HUES64 (cell line): ENCODE data around the gene COL25A1.

ENCODE experiments used
- H3K27ac ChIP-seq: 2 replicates; pipeline ENCODE4 v1.7.0; 2013; ENCODE audit warnings: low read depth, low read length, inconsistent platforms
- H3K27me3 ChIP-seq: 2 replicates; pipeline ENCODE4 v1.6.1; 2013; ENCODE audit warnings: mild to moderate bottlenecking, low read length; ENCODE audit not compliant: insufficient read depth
- H3K36me3 ChIP-seq: 2 replicates; pipeline ENCODE4 v1.6.1; 2013; ENCODE audit warnings: mild to moderate bottlenecking, low read length; ENCODE audit not compliant: insufficient read depth
- H3K4me1 ChIP-seq: 2 replicates; pipeline ENCODE4 v1.6.1; 2013; ENCODE audit warnings: mild to moderate bottlenecking, low read length, moderate library complexity; ENCODE audit not compliant: insufficient read depth
- H3K4me3 ChIP-seq: 2 replicates; pipeline ENCODE4 v1.5.1; 2013; ENCODE audit warnings: mild to moderate bottlenecking, low read length, moderate library complexity
- H3K9ac ChIP-seq: 2 replicates; pipeline ENCODE4 v1.6.1; 2013; ENCODE audit warnings: mild to moderate bottlenecking, low read depth, low read length
- H3K9me3 ChIP-seq: 2 replicates; pipeline ENCODE4 v1.6.1; 2013; ENCODE audit warnings: low read depth, low read length; ENCODE audit not compliant: insufficient read depth
- WGBS: fragments of 150-250, 120-280 bp; methylation state at CpG from one replicate; pipeline ENCODE4 v1.1.7; 2013; ENCODE audit warnings: missing lambda C conversion rate; 5-methylcytosine and 5-hydroxymethylcytosine counted together

The COL25A1 gene

DNA sequence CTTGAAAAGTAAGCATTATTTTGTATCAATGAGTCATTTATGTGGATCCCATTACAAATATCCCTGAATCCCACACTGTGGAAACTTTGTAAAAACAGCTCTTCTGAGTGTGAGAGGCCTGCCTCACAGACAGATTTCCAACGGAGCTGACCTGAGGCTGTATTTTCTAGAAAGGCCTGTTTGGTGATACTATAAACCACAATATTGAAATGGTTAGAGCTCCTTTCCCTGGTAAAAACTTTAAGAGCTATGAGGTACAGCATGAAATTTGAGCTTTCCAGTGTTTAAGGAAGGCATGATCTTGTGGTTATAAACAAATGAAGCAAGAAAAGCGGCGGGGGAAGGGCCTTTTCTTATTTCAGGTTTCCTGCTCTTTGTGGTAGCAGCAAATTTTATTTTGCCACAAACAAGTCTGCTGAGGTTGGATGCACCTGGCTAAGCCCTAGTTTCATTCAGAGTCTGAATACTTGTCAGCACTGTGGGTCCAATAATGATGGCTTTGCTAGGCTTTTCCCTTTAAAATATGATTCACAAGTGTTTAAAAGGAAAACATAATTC lies 452.8 kb downstream of the COL25A1 start:
- H3K36me3 ChIP-seq = no peaks in the 10 kb centered on the region
- H3K27ac ChIP-seq = 0 out of 2 replicates have a peak overlapping the region, but pooled peaks have one; percentile 17
- no peaks in the 10 kb centered on the region for H3K27me3 ChIP-seq
- H3K4me1 ChIP-seq = peaks cover 16% of the 10 kb centered on the region
- H3K9me3 ChIP-seq = no peaks in the 10 kb centered on the region
- whole genome bisulfite sequencing = 79% methylated on average over 3 of the region's 3 CpGs
- peak overlapping the region; percentile 42; the same call in 1 of the 2 replicates for H3K9ac ChIP-seq
- H3K4me3 ChIP-seq = no peak overlapping the region

DNA sequence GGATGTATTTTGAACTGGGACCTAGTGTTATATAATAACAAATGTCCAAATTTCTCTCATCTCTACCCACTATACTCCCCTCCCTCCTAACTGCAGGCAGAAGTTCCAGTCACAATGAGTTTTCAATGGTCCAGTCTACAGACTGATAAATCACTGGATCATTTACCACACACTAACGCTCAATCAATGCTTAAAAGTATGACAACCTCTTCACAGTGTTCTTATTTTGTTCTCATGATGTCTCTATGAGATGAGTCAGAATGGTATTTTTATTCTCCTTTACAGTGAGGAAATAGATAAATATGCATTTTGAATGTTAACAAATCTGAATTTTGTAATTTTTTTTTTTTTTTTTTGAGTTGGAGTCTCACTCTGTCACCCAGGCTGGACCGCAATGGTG lies 455.9 kb downstream of the COL25A1 start:
- H3K9ac ChIP-seq = no peak overlapping the region
- WGBS = 98% methylated on average over 2 of the region's 2 CpGs
- peaks cover 11% of the 10 kb centered on the region for H3K4me1 ChIP-seq
- no peaks in the 10 kb centered on the region for H3K36me3 ChIP-seq
- H3K9me3 ChIP-seq = no peaks in the 10 kb centered on the region
- no peak overlapping the region for H3K4me3 ChIP-seq
- H3K27ac ChIP-seq = no peak overlapping the region
- no peaks in the 10 kb centered on the region for H3K27me3 ChIP-seq

DNA sequence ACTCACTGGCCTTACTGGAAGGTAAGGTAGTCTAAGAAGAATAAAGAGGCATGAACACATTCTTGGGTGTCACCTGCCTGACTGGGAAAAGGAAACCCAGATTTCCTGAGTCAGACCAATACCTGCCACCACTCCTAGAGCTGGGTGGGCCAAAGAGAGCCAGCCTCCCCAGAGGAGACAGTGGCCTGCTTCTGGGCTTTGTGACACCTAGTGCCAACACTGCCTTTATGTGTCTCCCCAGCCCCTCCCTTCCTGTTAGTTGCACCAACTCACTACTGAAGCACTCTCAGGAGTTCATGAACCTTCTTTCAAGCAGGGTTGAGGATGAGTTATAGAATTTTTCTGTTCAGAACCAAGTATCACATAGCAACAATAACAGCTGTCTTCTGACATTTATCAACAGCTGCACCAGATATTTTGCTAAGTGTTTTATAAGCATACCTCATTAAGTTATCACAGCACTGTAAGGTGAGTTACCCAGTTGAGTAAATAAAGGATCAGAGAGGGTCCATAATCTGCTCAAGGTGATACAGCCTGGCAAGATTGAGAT lies 462.0 kb downstream of the COL25A1 start:
- Histone ChIP-seq H3K36me3 (no peaks in the 10 kb centered on the region), H3K9me3 (no peaks in the 10 kb centered on the region), H3K9ac (no peak overlapping the region), H3K27me3 (no peaks in the 10 kb centered on the region), H3K4me3 (no peak overlapping the region), H3K4me1 (no peaks in the 10 kb centered on the region), H3K27ac (no peak overlapping the region)

DNA sequence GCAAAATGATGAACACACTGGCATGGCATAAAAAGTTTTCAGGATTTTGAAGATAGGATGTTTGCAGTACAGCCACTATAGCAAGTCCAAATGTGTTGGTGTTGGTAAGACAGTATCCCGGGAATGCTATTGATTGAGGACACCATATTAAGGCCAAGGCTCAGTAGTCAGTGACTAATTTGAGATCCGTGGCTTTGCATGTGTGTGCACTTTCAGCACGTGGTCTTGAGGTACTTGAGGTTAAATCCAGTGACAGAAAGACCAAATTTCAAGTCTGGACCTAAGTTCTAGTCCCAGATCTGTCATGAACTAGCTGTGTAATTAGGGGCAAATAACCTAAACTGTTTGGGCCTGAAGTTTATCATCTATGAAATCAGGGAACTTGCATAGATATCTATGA lies 463.1 kb downstream of the COL25A1 start:
- Histone ChIP-seq H3K9me3 (no peaks in the 10 kb centered on the region), H3K4me1 (0 out of 2 replicates have a peak, but pooled peaks cover 3% of the 10 kb centered on the region), H3K9ac (no peak overlapping the region), H3K4me3 (no peak overlapping the region), H3K27ac (no peak overlapping the region), H3K27me3 (no peaks in the 10 kb centered on the region), H3K36me3 (no peaks in the 10 kb centered on the region)
- WGBS = 90% methylated on average over 3 of the region's 3 CpGs

DNA sequence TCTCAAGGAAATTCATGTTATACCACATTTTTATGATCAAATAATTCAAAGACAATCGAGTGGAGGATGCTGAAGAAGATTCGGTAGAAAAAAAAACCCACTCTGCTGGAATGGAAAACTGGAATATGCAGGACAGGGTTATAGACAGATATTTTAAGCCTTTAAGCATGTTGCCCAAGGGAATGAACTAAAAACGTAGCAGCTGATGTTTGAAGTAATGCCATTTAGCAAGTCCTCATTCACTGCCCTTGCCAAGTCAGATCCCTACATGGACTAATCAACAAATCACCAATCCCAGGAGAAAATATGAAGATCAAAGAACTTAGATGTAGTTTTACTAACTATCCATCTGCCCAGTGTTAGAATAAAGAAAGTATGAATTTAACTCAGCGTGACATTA lies 464.0 kb downstream of the COL25A1 start:
- WGBS = 92% methylated on average over 4 of the region's 4 CpGs
- Histone ChIP-seq H3K27me3 (no peaks in the 10 kb centered on the region), H3K36me3 (no peaks in the 10 kb centered on the region), H3K27ac (no peak overlapping the region), H3K9me3 (no peaks in the 10 kb centered on the region), H3K9ac (no peak overlapping the region), H3K4me3 (no peak overlapping the region), H3K4me1 (0 out of 2 replicates have a peak, but pooled peaks cover 3% of the 10 kb centered on the region)

DNA sequence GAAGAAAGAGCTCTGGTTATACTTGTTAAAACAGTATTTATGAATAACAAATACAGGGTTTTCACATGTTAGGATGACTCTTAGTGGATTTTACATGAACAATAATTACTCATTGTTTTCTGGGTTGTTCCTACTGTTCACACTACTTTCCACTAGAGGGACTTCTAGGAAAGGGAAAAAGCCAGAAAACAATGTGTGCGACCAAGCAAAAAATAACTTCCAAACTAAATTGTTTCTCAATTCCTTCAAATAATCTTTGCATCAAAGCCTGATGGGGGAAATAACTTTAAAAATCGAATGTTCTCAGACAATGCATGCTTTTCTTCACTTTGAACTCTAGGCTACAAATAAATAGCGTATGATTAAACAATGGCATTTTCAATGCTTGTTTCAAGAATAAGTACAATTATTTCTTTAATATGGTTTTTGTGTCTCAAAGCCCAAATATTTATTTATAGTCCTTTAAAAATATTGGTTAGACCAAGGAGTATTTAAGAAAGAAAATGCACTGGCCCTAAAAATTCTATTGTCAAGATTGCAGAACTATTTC lies 467.5 kb downstream of the COL25A1 start:
- H3K27ac ChIP-seq = no peak overlapping the region
- H3K4me3 ChIP-seq = no peak overlapping the region
- H3K9me3 ChIP-seq = no peaks in the 10 kb centered on the region
- no peaks in the 10 kb centered on the region for H3K36me3 ChIP-seq
- no peak overlapping the region for H3K9ac ChIP-seq
- no peaks in the 10 kb centered on the region for H3K27me3 ChIP-seq
- WGBS = 9% methylated on average over 2 of the region's 3 CpGs
- H3K4me1 ChIP-seq = 0 out of 2 replicates have a peak, but pooled peaks cover 3% of the 10 kb centered on the region

DNA sequence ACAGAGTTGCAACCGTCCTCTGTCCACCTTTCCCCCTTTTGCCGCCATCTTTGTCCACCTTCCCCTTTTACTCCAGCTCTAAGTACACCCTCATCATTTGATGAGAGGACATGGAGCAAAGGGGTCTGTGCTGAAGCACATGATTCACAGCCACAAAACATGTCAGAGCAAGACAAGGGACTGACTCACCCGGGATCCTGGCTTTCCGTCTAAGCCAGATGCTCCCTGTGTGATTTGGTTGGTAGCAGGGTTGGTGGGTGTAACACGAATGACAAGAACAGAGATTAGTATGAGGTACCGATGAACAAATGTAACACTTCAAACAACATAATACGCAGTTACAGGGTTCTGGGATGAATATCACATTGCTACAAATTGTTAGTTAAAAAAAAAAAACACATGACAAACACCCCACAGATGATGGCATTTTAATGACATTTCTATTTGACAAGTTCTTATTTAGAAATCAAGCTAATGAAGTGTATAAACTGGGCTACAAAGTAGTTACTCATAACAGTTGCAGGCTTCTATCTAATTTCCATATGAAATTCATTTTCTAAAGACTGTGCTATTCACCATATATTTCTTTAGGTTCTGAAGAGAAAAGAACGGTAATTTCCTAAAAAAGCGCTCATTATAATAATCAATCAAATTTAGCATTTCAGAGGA lies 468.2 kb downstream of the COL25A1 start:
- Histone ChIP-seq H3K27ac (no peak overlapping the region), H3K9me3 (no peaks in the 10 kb centered on the region), H3K36me3 (no peaks in the 10 kb centered on the region), H3K4me1 (0 out of 2 replicates have a peak, but pooled peaks cover 3% of the 10 kb centered on the region), H3K27me3 (no peaks in the 10 kb centered on the region), H3K9ac (no peak overlapping the region), H3K4me3 (no peak overlapping the region)
- 83% methylated on average over 5 of the region's 9 CpGs for WGBS

DNA sequence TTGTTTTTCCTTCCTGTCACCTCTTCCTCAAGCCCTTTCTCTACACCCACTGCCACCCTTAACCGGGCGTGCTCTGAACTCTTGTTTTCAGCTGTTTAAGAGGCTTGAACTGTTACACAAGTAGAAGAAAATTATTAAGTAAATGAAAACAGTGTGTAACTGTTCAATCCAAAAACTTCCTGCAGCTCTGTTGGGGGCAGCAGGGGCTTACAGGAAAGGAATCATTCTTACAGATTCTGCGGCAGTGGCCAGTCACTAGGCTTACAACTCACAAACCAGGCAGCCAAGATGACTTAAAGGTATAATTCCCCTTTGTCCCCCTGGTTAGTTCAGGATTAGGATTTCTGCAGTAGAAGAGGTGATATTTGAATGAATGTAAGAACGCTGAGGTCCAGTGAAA lies 469.4 kb downstream of the COL25A1 start:
- Histone ChIP-seq H3K9ac (no peak overlapping the region), H3K27me3 (no peaks in the 10 kb centered on the region), H3K4me3 (no peak overlapping the region), H3K27ac (no peak overlapping the region), H3K9me3 (no peaks in the 10 kb centered on the region), H3K36me3 (no peaks in the 10 kb centered on the region), H3K4me1 (0 out of 2 replicates have a peak, but pooled peaks cover 3% of the 10 kb centered on the region)
- WGBS = 93% methylated on average over 4 of the region's 4 CpGs

DNA sequence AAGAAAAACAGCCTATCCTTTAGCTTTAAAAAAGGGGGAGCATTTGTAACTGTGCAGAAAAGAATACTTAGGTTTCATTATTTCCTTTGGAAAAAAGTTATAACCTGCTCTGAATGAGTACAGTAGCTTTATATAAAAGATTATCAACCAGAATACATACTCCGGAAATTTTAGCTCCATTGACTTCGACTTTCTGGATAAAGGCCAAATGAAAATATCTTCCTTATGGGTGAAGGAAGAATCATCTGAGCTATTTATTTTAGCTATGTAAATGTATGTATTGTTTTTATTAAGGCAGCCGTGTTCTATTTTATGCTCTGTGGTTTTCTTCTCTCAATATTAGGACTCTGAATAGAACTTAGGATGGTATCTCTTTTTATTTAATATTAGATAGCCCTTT lies 470.6 kb downstream of the COL25A1 start:
- Histone ChIP-seq H3K27me3 (no peaks in the 10 kb centered on the region), H3K27ac (no peak overlapping the region), H3K4me3 (no peak overlapping the region), H3K9me3 (no peaks in the 10 kb centered on the region), H3K9ac (no peak overlapping the region), H3K36me3 (no peaks in the 10 kb centered on the region), H3K4me1 (0 out of 2 replicates have a peak, but pooled peaks cover 3% of the 10 kb centered on the region)
- 95% methylated on average over 3 of the region's 3 CpGs for WGBS

DNA sequence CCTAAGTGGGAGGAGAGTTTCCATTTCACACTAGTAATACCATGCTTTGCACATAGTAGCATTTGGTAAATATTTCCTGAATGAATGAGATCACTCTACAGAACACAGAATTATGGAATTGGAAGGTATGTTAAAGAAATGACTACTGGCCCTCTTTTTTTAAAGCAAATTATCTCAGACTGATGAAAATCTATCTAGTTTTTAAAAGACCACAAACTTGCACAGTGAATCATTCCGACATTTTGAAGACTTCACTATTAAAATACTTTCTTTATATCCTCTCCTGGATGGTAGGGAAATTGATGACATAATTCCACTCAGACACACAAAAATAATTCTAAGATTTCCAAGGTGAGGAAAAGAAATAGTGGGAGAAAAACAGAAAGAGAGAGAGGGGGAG lies 471.2 kb downstream of the COL25A1 start:
- H3K27me3 ChIP-seq = no peaks in the 10 kb centered on the region
- WGBS = no CpG with 5 or more reads among the region's 1 CpG
- H3K4me1 ChIP-seq = 0 out of 2 replicates have a peak, but pooled peaks cover 3% of the 10 kb centered on the region

DNA sequence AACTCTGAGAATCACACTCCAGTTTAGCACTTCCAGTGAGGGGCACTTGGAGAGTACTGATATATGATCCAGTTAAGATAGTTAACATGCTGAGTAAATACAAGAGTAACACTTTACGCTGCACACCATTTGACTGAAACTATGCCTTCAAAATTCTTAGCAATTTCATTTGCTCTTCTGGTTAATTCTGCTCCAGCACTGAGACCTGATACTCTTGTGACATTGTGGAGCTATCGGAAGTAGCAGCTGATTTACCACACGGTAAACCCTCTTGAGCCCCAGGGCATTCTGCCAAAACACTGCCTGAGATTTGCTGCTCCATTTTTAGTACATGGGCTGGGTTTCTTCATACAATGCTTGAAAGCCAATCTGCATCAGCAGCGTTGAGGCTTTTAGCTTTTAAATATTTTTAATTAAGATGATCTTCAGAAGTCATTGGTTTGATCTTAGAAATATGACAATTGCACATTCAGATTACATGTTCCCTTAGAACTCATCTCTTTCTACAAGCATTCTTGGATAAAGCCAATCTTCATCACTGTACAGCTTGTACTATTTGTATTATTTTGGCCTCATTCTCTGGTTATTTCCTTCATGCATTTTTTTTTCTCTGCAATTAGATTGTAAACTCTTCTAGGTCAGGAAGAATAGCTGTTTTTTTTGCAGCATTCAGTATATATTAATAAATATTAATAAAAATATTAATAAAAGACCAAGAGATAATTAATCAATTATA lies 471.8 kb downstream of the COL25A1 start:
- Histone ChIP-seq H3K4me3 (no peak overlapping the region), H3K9ac (no peak overlapping the region), H3K4me1 (0 out of 2 replicates have a peak, but pooled peaks cover 3% of the 10 kb centered on the region), H3K27me3 (no peaks in the 10 kb centered on the region), H3K27ac (no peak overlapping the region), H3K36me3 (no peaks in the 10 kb centered on the region), H3K9me3 (no peaks in the 10 kb centered on the region)
- WGBS = 85% methylated on average over 4 of the region's 4 CpGs

More for the DNA sequence above, 471.2 kb downstream of the COL25A1 start:
- no peak overlapping the region for H3K9ac ChIP-seq
- no peak overlapping the region for H3K4me3 ChIP-seq
- no peak overlapping the region for H3K27ac ChIP-seq
- no peaks in the 10 kb centered on the region for H3K9me3 ChIP-seq
- H3K36me3 ChIP-seq = no peaks in the 10 kb centered on the region
